Head of caudate nucleus (tissue), 42 donors: ENCODE data around the gene TRAPPC12.
A peak's percentile ranks its signal among the peaks of the same experiment; 100 is the strongest.

Experiments
- DNase-seq, 42 donors: peaks; one replicate each; pipeline versions ENCODE4 v3.0.0 to v3.0.0-alpha.2; 2020 to 2021; ENCODE audit warnings: mixed read lengths in 7 of 42
- intact Hi-C: fragments of 100-400 bp; cut with DNase I; formaldehyde crosslinking; loops from one replicate; pipeline ENCODE4 v1.15.0; 2022

The TRAPPC12 gene

GRCh38 chr2:3460156-3460555 is 80.7 kb downstream of the TRAPPC12 start:
- DNase-seq, result peak in 7 of 42 donors; percentile 8 to 54 (median 42)
- intact Hi-C loops, result no loop called here

- peak in 3 of 42 donors; percentile 17 to 49 (median 22) for DNase-seq
Measured at GRCh38 chr2:3460831-3461800, 81.6 kb downstream of the TRAPPC12 start.

DNA sequence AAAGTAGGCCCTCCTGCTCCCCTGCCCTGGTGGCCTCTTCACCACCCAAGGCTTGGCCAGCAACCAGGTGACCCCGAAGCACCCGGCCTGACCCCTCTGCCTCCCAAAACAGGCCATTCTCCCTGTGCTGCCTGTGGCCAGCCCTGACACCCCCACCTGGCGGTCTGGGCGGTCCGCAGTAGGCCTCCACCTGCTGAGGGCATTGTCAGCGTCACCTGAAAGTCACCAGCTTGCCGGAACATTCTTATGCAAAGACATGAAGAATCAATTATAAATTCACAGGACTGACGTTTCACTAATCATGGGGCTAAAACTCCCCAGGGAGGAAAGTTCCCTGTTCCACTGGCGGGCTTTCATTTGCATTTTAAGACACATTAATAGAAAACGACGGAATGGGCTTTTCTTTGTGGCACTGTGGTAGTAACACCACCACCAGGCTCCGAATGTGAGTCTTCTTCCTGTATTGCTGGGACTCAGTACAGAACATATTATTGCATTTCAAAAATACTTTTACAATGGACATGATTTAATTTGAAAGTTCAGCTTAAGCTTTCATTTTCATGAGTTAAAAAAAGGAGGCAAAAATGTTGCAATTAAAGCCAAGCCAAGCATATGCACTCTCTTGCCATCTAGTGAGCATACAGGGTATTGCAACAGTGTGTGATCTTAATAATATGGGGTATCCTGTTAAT is 82.5 kb downstream of the TRAPPC12 start:
- intact Hi-C loops, result no loop called here
- peak in 10 of 42 donors; percentile 9 to 79 (median 54) for DNase-seq

More at GRCh38 chr2:3460831-3461800, 81.6 kb downstream of the TRAPPC12 start:
- intact Hi-C loops, result no loop called here

GRCh38 chr2:3462493-3463104 is 83.1 kb downstream of the TRAPPC12 start:
- intact Hi-C loops, result no loop called here
- peak in 5 of 42 donors; percentile 6 to 35 (median 24) for DNase-seq

DNA sequence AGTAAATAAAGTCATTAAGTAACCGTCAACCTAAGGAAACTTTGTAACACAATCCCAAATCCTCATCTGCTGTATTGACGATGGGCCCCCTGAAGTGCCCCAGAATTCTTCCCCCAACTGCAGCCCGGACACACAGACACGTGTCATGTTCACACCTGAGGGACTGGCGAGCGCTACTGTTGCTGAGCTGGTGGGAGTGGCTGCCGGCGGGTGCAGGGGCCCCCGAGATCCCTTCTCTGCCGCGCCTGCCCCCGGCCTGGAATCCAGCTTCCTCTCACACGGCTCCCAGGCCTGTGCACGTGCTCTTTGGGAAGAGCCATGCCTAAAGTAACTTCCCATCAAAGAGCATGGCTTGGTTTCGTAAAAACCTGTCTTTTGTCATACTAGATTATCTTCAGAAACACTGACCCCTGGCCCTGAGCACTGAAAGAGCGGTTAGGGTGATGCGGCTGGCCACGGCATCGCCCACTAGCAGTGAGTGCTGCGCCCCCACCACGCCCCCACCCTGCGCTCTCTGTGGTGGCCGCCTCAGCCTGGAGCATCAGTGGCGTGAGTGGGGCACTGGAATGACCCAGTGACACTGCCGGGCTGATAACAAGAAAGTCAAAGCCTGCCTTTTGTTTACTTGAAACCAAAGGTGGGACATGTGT is 83.8 kb downstream of the TRAPPC12 start:
- peak in 8 of 42 donors; percentile 4 to 29 (median 14) for DNase-seq
- intact Hi-C loops, result no loop called here

- DNase-seq, result peak in 5 of 42 donors; percentile 6 to 21 (median 13)
- intact Hi-C loops, result no loop called here
Measured at GRCh38 chr2:3463944-3464343, 84.5 kb downstream of the TRAPPC12 start.

DNA sequence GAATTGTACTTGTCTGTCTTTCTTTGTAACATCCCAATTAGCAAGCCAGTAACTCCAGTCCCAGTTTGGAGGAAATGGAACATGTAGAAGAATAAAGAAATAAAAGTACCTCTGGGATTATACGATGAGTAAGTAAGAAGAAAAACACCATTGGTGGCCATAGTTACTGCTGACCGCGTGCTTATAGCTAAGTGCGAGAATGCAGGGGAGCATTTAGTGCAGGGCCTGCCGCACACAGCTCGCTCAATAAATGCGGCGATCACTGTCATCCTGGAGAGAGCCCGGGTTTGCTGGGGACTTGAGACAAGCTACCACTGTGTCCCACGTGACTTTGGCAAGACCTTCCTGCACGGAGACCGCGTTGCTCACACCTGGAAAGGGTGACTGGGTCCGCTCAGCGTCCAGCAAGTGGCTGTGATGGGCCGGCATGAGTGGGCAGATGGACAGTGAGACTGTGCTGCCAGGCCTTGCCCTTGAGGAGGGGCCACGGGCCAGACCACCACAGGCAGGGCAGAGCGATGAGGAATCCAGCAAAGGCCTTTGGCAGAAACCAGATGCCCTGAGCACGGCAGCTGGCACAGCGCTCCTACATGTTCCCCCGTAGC is 85.0 kb downstream of the TRAPPC12 start:
- peak in 7 of 42 donors; percentile 7 to 30 (median 18) for DNase-seq
- intact Hi-C loops, result no loop called here

GRCh38 chr2:3465328-3465727 is 85.8 kb downstream of the TRAPPC12 start:
- intact Hi-C loops, result no loop called here
- DNase-seq, result peak in 10 of 42 donors; percentile 11 to 67 (median 40)

GRCh38 chr2:3465844-3466481 is 86.5 kb downstream of the TRAPPC12 start:
- intact Hi-C loops, result no loop called here
- peak in 1 of 42 donors; percentile 24 for DNase-seq

- intact Hi-C loops, result no loop called here
- DNase-seq, result peak in 1 of 42 donors; percentile 28
Measured at GRCh38 chr2:3466482-3466863, 87.0 kb downstream of the TRAPPC12 start.

- intact Hi-C loops, result no loop called here
- DNase-seq, result peak in 1 of 42 donors; percentile 10
Measured at GRCh38 chr2:3466966-3467365, 87.5 kb downstream of the TRAPPC12 start.

- intact Hi-C loops, result no loop called here
- peak in 1 of 42 donors; percentile 20 for DNase-seq
Measured at GRCh38 chr2:3467654-3468053, 88.2 kb downstream of the TRAPPC12 start.

GRCh38 chr2:3468296-3468988 is 88.9 kb downstream of the TRAPPC12 start:
- intact Hi-C loops, result no loop called here
- no peak for DNase-seq

- intact Hi-C loops, result no loop called here
Measured at GRCh38 chr2:3469486-3469885, 90.0 kb downstream of the TRAPPC12 start.

GRCh38 chr2:3470166-3470651 is 90.7 kb downstream of the TRAPPC12 start:
- DNase-seq, result peak in 28 of 42 donors; percentile 11 to 78 (median 55)

More at GRCh38 chr2:3469486-3469885, 90.0 kb downstream of the TRAPPC12 start:
- no peak for DNase-seq

DNA sequence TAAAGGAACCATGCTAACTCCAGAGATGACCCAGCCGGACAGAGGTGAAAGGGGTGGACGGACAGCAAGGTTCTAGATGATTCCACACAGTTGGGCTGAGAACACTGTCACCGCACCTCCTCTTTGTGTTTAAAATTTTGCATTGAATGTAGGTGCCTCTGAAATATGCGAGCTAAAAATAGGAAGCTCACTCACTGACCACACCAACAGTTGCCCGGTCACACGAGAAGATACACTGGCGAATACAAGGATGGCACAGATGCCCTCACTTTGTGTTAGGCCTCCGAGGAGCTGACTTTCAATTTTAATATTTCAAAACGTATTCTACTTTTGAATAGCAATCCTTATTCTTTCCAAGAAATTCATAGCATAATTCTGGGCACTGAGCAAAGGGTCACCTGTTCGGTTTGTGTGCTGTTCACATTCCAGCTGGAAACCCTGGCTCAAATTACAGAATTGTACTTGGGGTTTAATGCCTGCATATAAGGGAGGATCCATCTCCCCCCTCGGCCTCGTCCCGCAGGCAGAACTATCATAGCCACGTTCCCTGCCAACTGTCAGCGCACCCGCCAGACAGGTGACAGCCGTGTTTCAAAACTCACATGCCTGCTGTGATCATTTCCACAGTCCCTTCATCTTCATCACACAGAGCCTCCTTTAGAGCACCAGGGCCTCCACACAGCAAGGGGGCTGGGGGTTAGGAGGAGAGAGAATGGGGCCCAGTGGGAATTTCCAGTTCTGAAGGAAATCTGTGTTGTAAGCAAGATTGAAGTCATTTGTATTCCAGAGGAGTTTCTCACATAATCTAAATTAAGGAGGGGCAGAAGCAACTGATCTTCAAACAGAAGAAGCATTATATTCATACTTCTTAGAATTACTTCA is 91.6 kb downstream of the TRAPPC12 start:
- intact Hi-C loops, result no loop called here
- no peak for DNase-seq

More at GRCh38 chr2:3470166-3470651, 90.7 kb downstream of the TRAPPC12 start:
- intact Hi-C loops, result no loop called here
